Endothelial cell of umbilical vein (primary cell): ENCODE data around the gene NR5A2.

ENCODE experiments used
- EZH2 ChIP-seq: IDR thresholded peaks from 2 replicates; pipeline ENCODE4 v1.6.1; 2012; ENCODE audit warnings: borderline replicate concordance, low read depth, mild to moderate bottlenecking, moderate library complexity, low read length, inconsistent platforms; ENCODE audit not compliant: severe bottlenecking
- GATA2 ChIP-seq: IDR thresholded peaks from 2 replicates; pipeline ENCODE4 v1.7.0; 2011; ENCODE audit warnings: low read depth, mild to moderate bottlenecking, moderate library complexity, mixed read lengths, low read length; ENCODE audit not compliant: insufficient read length, insufficient read depth
- JUN ChIP-seq: IDR thresholded peaks from 2 replicates; pipeline ENCODE4 v1.6.1; 2011; ENCODE audit warnings: borderline replicate concordance, low read depth; ENCODE audit not compliant: insufficient read length, insufficient read depth
- MYC ChIP-seq: IDR thresholded peaks from one replicate; pipeline ENCODE4 v1.6.1; 2011; ENCODE audit warnings: mild to moderate bottlenecking, low read depth, low read length
- POLR2A ChIP-seq: IDR thresholded peaks from 2 replicates; pipeline ENCODE4 v1.6.1; 2012; ENCODE audit warnings: low read depth, mild to moderate bottlenecking, control low read depth, low read length
- POLR2AphosphoS5 ChIP-seq: IDR thresholded peaks from 2 replicates; pipeline ENCODE4 v1.6.1; 2012; ENCODE audit warnings: low read depth, mild to moderate bottlenecking, control low read depth, low read length, moderate library complexity; ENCODE audit not compliant: insufficient read depth
- TF ChIP-seq, protein P1 (sequence below), 2 donors: IDR thresholded peaks; 1 replicate in 1 of 2; 2 replicates in 1 of 2; pipeline ENCODE4 v1.5.1; 2011; ENCODE audit warnings: low read length in 2 of 2, mild to moderate bottlenecking in 2 of 2, moderate library complexity in 2 of 2, control low read depth in 1 of 2, inconsistent platforms in 1 of 2, low read depth in 1 of 2; ENCODE audit not compliant: insufficient read depth in 1 of 2; ENCODE audit errors: extremely low read depth in 1 of 2
- TF ChIP-seq, protein P2 (sequence below): IDR thresholded peaks from 2 replicates; pipeline ENCODE4 v1.6.1; 2011; ENCODE audit not compliant: insufficient read depth, insufficient read length

DNA sequence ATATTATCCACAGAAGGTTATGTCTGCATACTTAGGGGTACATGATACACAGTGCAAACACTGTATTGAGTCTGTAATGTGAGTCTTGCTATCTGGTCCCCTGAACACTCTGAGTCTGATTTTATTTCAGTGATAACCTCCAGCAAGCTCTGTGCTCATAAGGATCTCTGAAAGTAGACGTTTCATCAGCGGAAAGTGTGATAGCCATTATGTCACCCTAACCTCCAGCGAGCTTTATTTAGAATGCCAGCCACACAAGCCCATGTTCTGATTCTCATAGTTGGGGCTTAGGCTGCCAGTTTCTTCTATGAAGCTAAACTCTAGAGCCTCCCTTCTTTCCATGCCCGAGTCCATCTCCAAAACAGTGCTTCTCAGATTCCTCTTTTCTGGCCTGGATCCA, 3.3 kb downstream of the NR5A2 start:
- no peak for TF ChIP-seq MYC
- TF ChIP-seq, protein P1, sequence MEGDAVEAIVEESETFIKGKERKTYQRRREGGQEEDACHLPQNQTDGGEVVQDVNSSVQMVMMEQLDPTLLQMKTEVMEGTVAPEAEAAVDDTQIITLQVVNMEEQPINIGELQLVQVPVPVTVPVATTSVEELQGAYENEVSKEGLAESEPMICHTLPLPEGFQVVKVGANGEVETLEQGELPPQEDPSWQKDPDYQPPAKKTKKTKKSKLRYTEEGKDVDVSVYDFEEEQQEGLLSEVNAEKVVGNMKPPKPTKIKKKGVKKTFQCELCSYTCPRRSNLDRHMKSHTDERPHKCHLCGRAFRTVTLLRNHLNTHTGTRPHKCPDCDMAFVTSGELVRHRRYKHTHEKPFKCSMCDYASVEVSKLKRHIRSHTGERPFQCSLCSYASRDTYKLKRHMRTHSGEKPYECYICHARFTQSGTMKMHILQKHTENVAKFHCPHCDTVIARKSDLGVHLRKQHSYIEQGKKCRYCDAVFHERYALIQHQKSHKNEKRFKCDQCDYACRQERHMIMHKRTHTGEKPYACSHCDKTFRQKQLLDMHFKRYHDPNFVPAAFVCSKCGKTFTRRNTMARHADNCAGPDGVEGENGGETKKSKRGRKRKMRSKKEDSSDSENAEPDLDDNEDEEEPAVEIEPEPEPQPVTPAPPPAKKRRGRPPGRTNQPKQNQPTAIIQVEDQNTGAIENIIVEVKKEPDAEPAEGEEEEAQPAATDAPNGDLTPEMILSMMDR (IDR thresholded peaks at IDR 0.05; ENCODE audit: extremely low read depth in 1 of 2, insufficient read depth in 1 of 2, low read depth in 1 of 2, low read length in 2 of 2) = no peak
- TF ChIP-seq, protein P2, sequence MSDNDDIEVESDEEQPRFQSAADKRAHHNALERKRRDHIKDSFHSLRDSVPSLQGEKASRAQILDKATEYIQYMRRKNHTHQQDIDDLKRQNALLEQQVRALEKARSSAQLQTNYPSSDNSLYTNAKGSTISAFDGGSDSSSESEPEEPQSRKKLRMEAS = no peak
- TF ChIP-seq POLR2AphosphoS5 = no peak
- TF ChIP-seq EZH2 = no peak
- no peak for TF ChIP-seq POLR2A
- TF ChIP-seq JUN = no peak
- no peak for TF ChIP-seq GATA2
